ENCODE measurements around the gene PTGIS.

DNA sequence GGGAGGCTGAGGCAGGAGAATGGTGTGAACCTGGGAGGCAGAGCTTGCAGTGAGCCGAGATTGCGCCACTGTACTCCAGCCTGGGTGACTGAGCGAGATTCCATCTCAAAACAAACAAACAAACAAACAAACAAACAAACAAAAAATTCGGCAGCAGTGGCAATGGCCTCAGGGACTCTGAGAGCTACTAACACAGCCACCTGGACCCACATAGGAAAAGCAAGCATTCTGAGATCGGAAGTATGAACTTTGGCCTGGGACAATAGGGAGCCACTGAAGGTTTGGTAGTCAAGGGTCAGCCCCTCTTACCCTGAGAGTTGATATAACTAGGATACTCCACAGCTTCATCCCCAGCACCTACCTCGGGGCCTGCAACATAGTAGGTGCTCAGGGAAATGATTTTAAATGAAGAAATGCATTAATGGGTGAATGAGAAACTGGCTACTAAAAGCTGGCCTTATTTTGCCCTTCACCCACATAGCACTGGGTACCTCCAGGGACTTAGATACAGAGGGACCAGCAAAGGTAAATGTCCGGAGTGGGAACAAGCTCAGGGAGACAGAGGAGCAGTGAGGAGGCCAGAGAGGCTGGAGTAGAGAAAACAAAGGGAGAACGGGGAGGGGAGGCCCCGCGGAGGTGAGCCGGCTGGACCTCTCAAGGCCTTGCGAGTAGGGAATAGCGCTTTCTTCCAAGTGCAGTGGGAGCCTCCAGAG is 46.6 kb upstream of the PTGIS start:
- TF ChIP-seq, protein P1, sequence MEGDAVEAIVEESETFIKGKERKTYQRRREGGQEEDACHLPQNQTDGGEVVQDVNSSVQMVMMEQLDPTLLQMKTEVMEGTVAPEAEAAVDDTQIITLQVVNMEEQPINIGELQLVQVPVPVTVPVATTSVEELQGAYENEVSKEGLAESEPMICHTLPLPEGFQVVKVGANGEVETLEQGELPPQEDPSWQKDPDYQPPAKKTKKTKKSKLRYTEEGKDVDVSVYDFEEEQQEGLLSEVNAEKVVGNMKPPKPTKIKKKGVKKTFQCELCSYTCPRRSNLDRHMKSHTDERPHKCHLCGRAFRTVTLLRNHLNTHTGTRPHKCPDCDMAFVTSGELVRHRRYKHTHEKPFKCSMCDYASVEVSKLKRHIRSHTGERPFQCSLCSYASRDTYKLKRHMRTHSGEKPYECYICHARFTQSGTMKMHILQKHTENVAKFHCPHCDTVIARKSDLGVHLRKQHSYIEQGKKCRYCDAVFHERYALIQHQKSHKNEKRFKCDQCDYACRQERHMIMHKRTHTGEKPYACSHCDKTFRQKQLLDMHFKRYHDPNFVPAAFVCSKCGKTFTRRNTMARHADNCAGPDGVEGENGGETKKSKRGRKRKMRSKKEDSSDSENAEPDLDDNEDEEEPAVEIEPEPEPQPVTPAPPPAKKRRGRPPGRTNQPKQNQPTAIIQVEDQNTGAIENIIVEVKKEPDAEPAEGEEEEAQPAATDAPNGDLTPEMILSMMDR (IDR thresholded peaks at IDR 0.05 in 8 of 11, conservative IDR thresholded peaks at IDR 0.05 in 3 of 11), result no peak
- TF ChIP-seq POLR2A (IDR thresholded peaks at IDR 0.05), result no peak
